Smooth muscle cell of the coronary artery (primary cell): ENCODE results near the gene BTBD6. TPM values are rescaled to one million over a fixed set of nuclear protein-coding genes. Genes with fewer than 3 reads are reported as not detected.

Experiments used
- total RNA-seq: library from RNA; depleted of rRNA; stranded (reverse); fragments of >200 nt; gene quantifications from 2 replicates; pipeline ENCODE4 v1.2.3, GENCODE V29; 2014; ENCODE audit warnings: low replicate concordance

BTBD6 gene
- 29.3 and 37.4 TPM in 2 replicates for total RNA-seq

DNA sequence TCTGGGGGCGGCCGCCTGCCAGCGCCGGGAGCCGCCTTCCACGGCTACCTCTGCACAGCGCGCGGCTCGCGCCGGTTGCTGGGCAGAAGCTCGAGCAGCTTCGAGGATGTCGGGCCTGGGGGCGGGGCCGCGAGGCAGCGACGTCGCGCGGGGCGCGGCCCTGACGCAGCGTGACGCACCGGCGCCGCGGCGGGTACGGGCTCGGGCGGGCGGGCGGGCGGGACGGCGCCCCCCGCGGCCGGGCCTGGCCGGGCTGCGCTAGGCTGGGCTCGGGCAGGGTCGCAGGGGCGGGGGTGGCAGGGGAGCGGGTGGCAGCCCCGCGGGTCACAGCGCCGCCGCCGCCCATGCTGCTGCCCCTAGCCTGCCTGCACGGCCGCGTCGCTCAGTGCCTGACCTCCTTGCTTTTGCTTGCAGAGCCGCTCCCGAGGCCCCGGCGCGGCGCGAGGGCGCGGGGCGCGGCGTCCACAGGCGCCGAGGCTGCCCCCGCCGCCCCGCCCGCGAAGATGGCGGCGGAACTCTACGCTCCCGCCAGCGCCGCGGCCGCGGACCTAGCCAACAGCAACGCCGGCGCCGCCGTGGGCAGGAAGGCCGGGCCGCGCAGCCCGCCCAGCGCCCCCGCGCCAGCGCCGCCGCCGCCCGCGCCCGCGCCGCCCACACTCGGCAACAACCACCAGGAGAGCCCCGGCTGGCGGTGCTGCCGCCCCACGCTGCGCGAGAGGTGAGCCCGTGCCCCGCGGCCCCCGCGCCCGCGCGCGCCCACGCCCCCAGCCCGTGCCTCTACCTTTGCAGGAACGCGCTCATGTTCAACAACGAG, at the start of gene BTBD6:
TSS of gene BTBD6 (plus strand) at position 166 of the 814 bp plus-strand sequence. CDS start at position 345, 179 bp downstream.

Other genes starting within 250 kb of the BTBD6 start
- 9.6 and 16.2 TPM in 2 replicates for gene CDCA4, start 227.4 kb upstream of the BTBD6 start, total RNA-seq
- gene GPR132, start 183.1 kb upstream of the BTBD6 start, total RNA-seq: 0.12 TPM in 1 of 2 replicates, not detected in the other
- 1.6 and 4.2 TPM in 2 replicates for gene JAG2, start 79.8 kb upstream of the BTBD6 start, total RNA-seq
- gene NUDT14, start 67.2 kb upstream of the BTBD6 start, total RNA-seq: 11.1 and 15.2 TPM in 2 replicates
- 22.7 and 37.1 TPM in 2 replicates for gene BRF1, start 52.5 kb downstream of the BTBD6 start, total RNA-seq
- gene PACS2, start 66.2 kb downstream of the BTBD6 start, total RNA-seq: 40.9 and 67.9 TPM in 2 replicates
- 0.23 TPM in 2 replicates for gene TEX22, start 150.0 kb downstream of the BTBD6 start, total RNA-seq
- gene MTA1, start 171.3 kb downstream of the BTBD6 start, total RNA-seq: 25.0 and 31.4 TPM in 2 replicates
- gene CRIP2, start 226.3 kb downstream of the BTBD6 start, total RNA-seq: 20.5 and 148 TPM in 2 replicates
- 1.2 and 7.7 TPM in 2 replicates for gene CRIP1, start 238.4 kb downstream of the BTBD6 start, total RNA-seq
- 1.9 and 5.5 TPM in 2 replicates for gene TEDC1, start 242.7 kb downstream of the BTBD6 start, total RNA-seq